22Rv1 (cell line): Measurements from ENCODE around the gene ALDOB.

Experiments
- CTCF ChIP-seq: fragments of 450-650 bp; IDR thresholded peaks from 2 replicates; pipeline ENCODE4 v1.5.1; 2017; ENCODE audit warnings: mild to moderate bottlenecking
- ZFX ChIP-seq: fragments of 450-650 bp; IDR thresholded peaks from 2 replicates; pipeline ENCODE4 v1.6.1; 2017; ENCODE audit warnings: antibody characterized with exemption, borderline replicate concordance

GRCh38 chr9:101449071-101449721, 13.6 kb upstream of the ALDOB start:
- TF ChIP-seq CTCF (peak; percentile 98), ZFX (no peak)
